Stimulated activated CD4-positive, alpha-beta T cell treated with anti-CD3 and anti-CD28 coated beads, Interleukin-15, amount 100 ng/mL, for 48 hours (primary cell): ENCODE data around the gene AQP6.
A peak's percentile ranks its signal among the peaks of the same experiment; 100 is the strongest.

Experiments used
- DNase-seq, 2 donors: peaks; one replicate each; pipeline ENCODE4 v3.0.0-alpha.2; 2020; ENCODE audit warnings: low read depth in 2 of 2

Gene AQP6

GRCh38 chr12:49955899-49956662, 16.7 kb upstream of the AQP6 start:
- DNase-seq = no peak

GRCh38 chr12:49956663-49957569, 15.8 kb upstream of the AQP6 start:
- no peak for DNase-seq

- DNase-seq = no peak
Measured at GRCh38 chr12:49957570-49957967, 15.2 kb upstream of the AQP6 start.

GRCh38 chr12:49959685-49960473, 12.9 kb upstream of the AQP6 start:
- DNase-seq = no peak

DNA sequence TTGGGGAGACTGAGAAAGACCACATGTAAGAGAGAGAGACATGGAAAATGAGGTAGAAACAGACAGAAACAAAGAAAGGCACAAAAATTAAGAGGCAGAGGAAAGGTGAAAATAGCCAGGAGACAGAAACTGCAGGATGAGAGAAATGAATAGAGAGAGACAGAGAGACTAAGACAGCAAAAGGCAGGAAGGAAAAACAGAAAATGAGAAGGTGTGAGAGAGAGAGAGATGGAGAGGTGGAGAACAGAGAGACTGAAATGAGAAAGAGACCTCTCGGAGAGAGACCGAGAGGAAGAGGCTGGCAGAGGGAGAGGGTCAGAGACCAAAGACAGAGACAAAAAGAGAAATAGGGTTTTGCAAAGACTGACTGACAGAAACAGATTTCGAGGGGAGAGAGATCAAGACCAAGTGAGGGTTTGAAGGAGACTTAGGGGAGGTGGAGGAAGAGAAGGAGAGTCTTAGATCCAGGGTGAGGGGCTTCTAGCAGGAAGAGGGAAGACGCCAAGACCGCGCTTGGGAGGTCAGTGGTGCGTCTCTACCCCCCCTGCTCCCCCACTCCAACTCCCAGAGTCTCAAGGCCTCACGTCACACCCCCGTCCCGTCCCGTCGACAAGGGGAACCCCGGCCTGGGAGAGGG, 12.2 kb upstream of the AQP6 start:
- DNase-seq = no peak

- DNase-seq = no peak
Measured at GRCh38 chr12:49961111-49961922, 11.4 kb upstream of the AQP6 start, which contains the start of gene AQP5. Gene AQP5 (plus strand): TSS chr12:49961872. CDS start chr12:49962018, 146 bp downstream.

- DNase-seq = no peak
Measured at GRCh38 chr12:49961993-49962764, 10.6 kb upstream of the AQP6 start.

- DNase-seq = no peak
Measured at GRCh38 chr12:49962861-49963765, 9.6 kb upstream of the AQP6 start.

DNA sequence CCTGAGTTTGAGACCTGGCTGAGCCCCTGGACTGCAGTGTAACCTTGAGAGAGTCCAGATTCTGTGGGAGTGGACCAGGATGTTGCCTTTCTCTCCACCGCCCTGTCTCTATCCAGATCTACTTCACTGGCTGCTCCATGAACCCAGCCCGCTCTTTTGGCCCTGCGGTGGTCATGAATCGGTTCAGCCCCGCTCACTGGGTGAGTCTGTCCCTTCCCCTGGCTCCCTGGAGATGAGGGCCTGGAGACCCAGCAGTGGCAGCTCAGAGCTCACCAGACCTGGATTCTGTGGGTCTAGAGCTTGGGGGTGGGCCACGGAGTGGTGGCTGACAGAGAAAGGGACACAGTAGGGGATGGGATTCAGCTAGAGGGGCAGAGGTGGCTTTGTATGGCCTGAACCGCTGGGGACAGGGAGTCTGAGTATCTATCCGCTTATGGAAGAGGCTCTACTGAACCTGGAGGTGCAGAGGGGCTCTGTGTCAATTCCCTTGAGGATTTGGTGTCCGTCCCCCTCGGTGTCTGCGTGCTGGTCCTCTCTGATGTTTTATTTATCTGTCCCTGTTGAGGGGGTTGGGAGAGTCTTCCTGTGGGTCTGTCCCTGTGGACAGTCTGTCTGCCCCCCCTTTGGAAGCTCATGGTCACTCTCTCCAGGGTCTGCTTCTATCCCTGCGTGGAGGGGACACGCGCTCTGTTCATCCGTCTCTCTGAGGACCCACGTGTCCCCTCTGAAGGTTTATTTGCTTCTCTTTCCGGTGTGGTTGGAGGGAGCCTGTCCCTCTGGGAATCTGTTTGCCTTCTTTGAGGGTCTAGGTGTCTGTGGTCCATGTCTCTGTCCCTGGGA, 8.6 kb upstream of the AQP6 start:
- no peak for DNase-seq

- DNase-seq = no peak
Measured at GRCh38 chr12:49964849-49965624, 7.7 kb upstream of the AQP6 start.

DNA sequence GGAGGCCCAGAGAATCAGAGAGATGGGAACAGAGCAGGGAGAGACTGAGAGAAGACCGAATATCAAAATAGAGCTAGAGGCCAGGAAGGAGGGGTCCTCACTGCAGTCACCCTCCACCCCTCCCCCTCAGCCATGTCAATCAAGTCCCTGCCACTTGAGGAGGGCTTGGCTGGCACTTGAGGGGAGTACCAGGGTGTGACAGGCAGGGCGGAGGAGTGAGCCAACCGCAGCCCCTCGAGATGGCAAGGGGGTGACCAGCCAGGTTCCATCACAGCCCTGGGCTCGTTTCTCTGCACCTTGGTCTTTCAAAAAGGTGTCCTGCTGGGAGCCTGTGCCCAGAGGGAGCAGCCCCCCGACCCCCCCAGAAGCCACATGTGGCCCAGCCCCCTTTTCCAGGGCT, 6.9 kb upstream of the AQP6 start:
- no peak for DNase-seq

- DNase-seq = no peak
Measured at GRCh38 chr12:49966511-49967041, 6.2 kb upstream of the AQP6 start.

GRCh38 chr12:49967042-49967776, 5.5 kb upstream of the AQP6 start:
- DNase-seq = peak; percentile 83 to 92

GRCh38 chr12:49967777-49968250, 4.9 kb upstream of the AQP6 start:
- DNase-seq = no peak

DNA sequence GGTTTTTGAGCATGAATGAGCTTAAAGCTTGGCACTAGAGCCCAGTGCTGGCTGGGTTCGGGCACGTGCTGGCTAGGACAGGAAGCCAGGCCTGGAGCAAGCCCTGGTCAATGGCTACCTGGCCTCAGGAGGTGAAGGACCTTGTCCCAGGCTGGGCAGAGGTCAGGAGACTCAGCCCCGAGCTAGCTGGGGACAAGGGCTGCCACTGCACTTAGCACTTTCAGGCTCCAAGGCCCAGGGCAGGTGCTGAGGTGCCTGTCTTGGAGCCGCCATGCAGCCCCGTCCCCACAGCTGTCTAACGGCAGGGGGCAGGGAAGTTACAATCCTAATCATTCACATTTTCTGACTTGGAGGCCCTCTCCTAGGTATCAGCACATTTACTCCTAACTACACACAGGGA, 4.3 kb upstream of the AQP6 start:
- no peak for DNase-seq

GRCh38 chr12:49969027-49969426, 3.7 kb upstream of the AQP6 start:
- no peak for DNase-seq
